GM12878 (cell line): ENCODE measurements around the gene TOPAZ1. TPM values are rescaled to one million over a fixed set of nuclear protein-coding genes. Genes with fewer than 3 reads are reported as not detected.

Experiments
- ATAC-seq: fragments of 200-7000 bp; cut with Tn5 transposase; 3 replicates; pipeline ENCODE4 v1.9.1; 2020; ENCODE audit warnings: mild to moderate bottlenecking, moderate library complexity
- BruUV-seq: library from RNA; stranded (reverse); fragments of 400-500 nt; replicated peaks from 2 replicates; lab custom pipeline; 2021; lab: Mats Ljungman, UMichigan
- CTCF ChIA-PET: fragments of 300-600 bp; sonication (Branson Sonifier 250); formaldehyde crosslinking; extraction: SDS; loops from one replicate; lab custom pipeline; 2021; ENCODE audit warnings: inconsistent platforms; lab: Yijun Ruan, JAX
- POLR2A ChIA-PET: fragments of 350-600 bp; formaldehyde crosslinking; extraction: SDS; loops from one replicate; lab custom pipeline; 2021; ENCODE audit warnings: inconsistent platforms; lab: Charles Lee
- RAD21 ChIA-PET: fragments of 300-600 bp; sonication (Branson Sonifier 250); formaldehyde crosslinking; loops from one replicate; lab custom pipeline; 2023; ENCODE audit warnings: antibody characterized with exemption; ENCODE audit not compliant: unreplicated experiment; lab: Charles Lee
- SMC1A ChIA-PET: fragments of 300-600 bp; sonication (Branson Sonifier 250); formaldehyde crosslinking; loops from one replicate; lab custom pipeline; 2023; ENCODE audit not compliant: unreplicated experiment, uncharacterized antibody; lab: Charles Lee
- DNase-seq: peaks from one replicate; pipeline ENCODE4 v3.0.0-alpha.2; 2011; ENCODE audit warnings: low read depth, low spot score
- FAIRE-seq: peaks from 3 replicates; lab custom pipeline; 2011; peaks lifted over from hg19 to GRCh38; lab: Jason Lieb, UNC
- H2AFZ ChIP-seq: 2 replicates; pipeline ENCODE4 v1.6.0; 2011; ENCODE audit warnings: low read depth, low read length, control low read depth; ENCODE audit not compliant: control insufficient read depth
- H3K27ac ChIP-seq: 2 replicates; pipeline ENCODE4 v1.5.1; 2011; ENCODE audit warnings: control low read depth; ENCODE audit not compliant: control insufficient read depth, insufficient read depth
- H3K27me3 ChIP-seq, 2 experiments: replicated peaks in 1 of 2; 2 replicates each; pipeline versions ENCODE4 v1.6.0 to v1.6.1; 2011; ENCODE audit warnings: low read length in 1 of 2; ENCODE audit not compliant: control insufficient read depth in 2 of 2, insufficient read depth in 2 of 2
- H3K36me3 ChIP-seq, 2 experiments: 2 replicates each; pipeline ENCODE4 v1.5.1; 2011; ENCODE audit warnings: low read length in 1 of 2; ENCODE audit not compliant: control insufficient read depth in 2 of 2, insufficient read depth in 2 of 2
- H3K4me1 ChIP-seq: 2 replicates; pipeline ENCODE4 v1.6.1; 2011; ENCODE audit warnings: mild to moderate bottlenecking, low read length, moderate library complexity, mixed read lengths; ENCODE audit not compliant: control insufficient read depth, insufficient read depth
- H3K4me2 ChIP-seq: 2 replicates; pipeline ENCODE4 v1.6.0; 2011; ENCODE audit warnings: control low read depth; ENCODE audit not compliant: control insufficient read depth, insufficient read depth
- H3K4me3 ChIP-seq: fragments of 200-600 bp; sonication (generic); 2 replicates; pipeline ENCODE4 v1.5.1; 2016
- H3K79me2 ChIP-seq: 2 replicates; pipeline ENCODE4 v1.6.0; 2011; ENCODE audit warnings: low read length; ENCODE audit not compliant: control insufficient read depth, insufficient read depth
- H3K9ac ChIP-seq: 2 replicates; pipeline ENCODE4 v1.8.0; 2011; ENCODE audit warnings: low read length, control low read depth, mixed read lengths; ENCODE audit not compliant: control insufficient read depth, insufficient read depth
- H3K9me3 ChIP-seq: replicated peaks from 3 replicates; pipeline ENCODE4 v1.5.1; 2011; ENCODE audit warnings: mild to moderate bottlenecking, low read length; ENCODE audit not compliant: control insufficient read depth, insufficient read depth
- H4K20me1 ChIP-seq: 2 replicates; pipeline ENCODE4 v1.6.0; 2011; ENCODE audit not compliant: control insufficient read depth, insufficient read depth
- CHD1 ChIP-seq: IDR thresholded peaks from 2 replicates; pipeline ENCODE4 v1.6.1; 2012; ENCODE audit warnings: low read depth, low read length, improper control_type of control experiment
- HCFC1 ChIP-seq: fragments of 150-350 bp; IDR thresholded peaks from 2 replicates; pipeline ENCODE4 v1.6.1; 2014; ENCODE audit warnings: low read length
- MXI1 ChIP-seq: fragments of 150-350 bp; IDR thresholded peaks from 2 replicates; pipeline ENCODE4 v1.6.1; 2011; ENCODE audit warnings: low read depth, mild to moderate bottlenecking, inconsistent platforms, low read length, improper control_type of control experiment
- NBN ChIP-seq: fragments of 450-650 bp; IDR thresholded peaks from 2 replicates; pipeline ENCODE4 v1.6.1; 2016
- PAX8 ChIP-seq: fragments of 450-650 bp; IDR thresholded peaks from 2 replicates; pipeline ENCODE4 v1.6.1; 2017; ENCODE audit warnings: mild to moderate bottlenecking, moderate library complexity
- TAF1 ChIP-seq: IDR thresholded peaks from 2 replicates; pipeline ENCODE4 v1.6.1; 2011; ENCODE audit warnings: mild to moderate bottlenecking, low read depth, low read length, borderline replicate concordance
- TBL1XR1 ChIP-seq: IDR thresholded peaks from 2 replicates; pipeline ENCODE4 v1.6.1; 2012; ENCODE audit warnings: low read depth, low read length, improper control_type of control experiment
- TCF12 ChIP-seq: IDR thresholded peaks from 2 replicates; pipeline ENCODE4 v1.6.1; 2011; ENCODE audit warnings: low read depth, mild to moderate bottlenecking, low read length
- ZNF217 ChIP-seq: fragments of 450-650 bp; IDR thresholded peaks from 2 replicates; pipeline ENCODE4 v1.6.1; 2017; ENCODE audit warnings: antibody characterized with exemption, mild to moderate bottlenecking
- ZNF274 ChIP-seq: IDR thresholded peaks from one replicate; pipeline ENCODE4 v1.8.0; 2011; ENCODE audit not compliant: insufficient read length, insufficient read depth
- ZNF687 ChIP-seq: fragments of 450-650 bp; IDR thresholded peaks from 2 replicates; pipeline ENCODE4 v1.6.1; 2017; ENCODE audit warnings: mild to moderate bottlenecking, moderate library complexity
- WGBS: methylation state at CpG from one replicate; pipeline ENCODE4 v1.1.6; 2016; ENCODE audit warnings: low lambda C conversion rate; ENCODE audit not compliant: insufficient replicate concordance, insufficient coverage; ENCODE audit errors: missing lambda C conversion rate; 5-methylcytosine and 5-hydroxymethylcytosine counted together
- in situ Hi-C: fragments of 300-500 bp; cut with MboI; formaldehyde crosslinking; loops from 9 replicates; pipeline ENCODE4 v1.14.3; 2018; ENCODE audit warnings: mixed read lengths
- intact Hi-C: fragments of 100-400 bp; cut with micrococcal nuclease; formaldehyde crosslinking; loops from one replicate; pipeline ENCODE4 v1.14.2; 2022; ENCODE audit not compliant: unreplicated experiment
- polyA plus RNA-seq, 11 experiments: library from polyadenylated mRNA; depleted of rRNA in 4 of 11; unstranded in 6 of 11; stranded (reverse) in 5 of 11; fragments of >200 nt; fragmentation: Nextera tagmentation in 4 of 11; fragmentation: Illumina TruSeq in 1 of 11; extraction: Ambion mirVana in 4 of 11; extraction: Trizol in 1 of 11; gene quantifications; 1 replicate in 1 of 11; 2 replicates in 10 of 11; pipeline versions ENCODE4 v1.2.1 to v1.2.3, GENCODE V29; 2011 to 2016; ENCODE audit warnings: inconsistent platforms in 2 of 11, missing spikeins in 2 of 11, low read depth in 1 of 11
- total RNA-seq, 4 experiments: library from RNA; depleted of rRNA in 3 of 4; stranded (reverse); fragments of >200 nt in 3 of 4; fragmentation: Illumina TruSeq in 1 of 4; extraction: Trizol in 1 of 4; gene quantifications; 2 replicates each; pipeline versions ENCODE4 v1.2.1 to v1.2.3, GENCODE V29; 2013 to 2021

TOPAZ1 gene
- total and polyA plus RNA-seq, 10 of the 15 experiments (the other 5 are each of a cell fraction or from before 2014, with no cell fraction given) = 0.02 TPM; not detected in 9

DNA sequence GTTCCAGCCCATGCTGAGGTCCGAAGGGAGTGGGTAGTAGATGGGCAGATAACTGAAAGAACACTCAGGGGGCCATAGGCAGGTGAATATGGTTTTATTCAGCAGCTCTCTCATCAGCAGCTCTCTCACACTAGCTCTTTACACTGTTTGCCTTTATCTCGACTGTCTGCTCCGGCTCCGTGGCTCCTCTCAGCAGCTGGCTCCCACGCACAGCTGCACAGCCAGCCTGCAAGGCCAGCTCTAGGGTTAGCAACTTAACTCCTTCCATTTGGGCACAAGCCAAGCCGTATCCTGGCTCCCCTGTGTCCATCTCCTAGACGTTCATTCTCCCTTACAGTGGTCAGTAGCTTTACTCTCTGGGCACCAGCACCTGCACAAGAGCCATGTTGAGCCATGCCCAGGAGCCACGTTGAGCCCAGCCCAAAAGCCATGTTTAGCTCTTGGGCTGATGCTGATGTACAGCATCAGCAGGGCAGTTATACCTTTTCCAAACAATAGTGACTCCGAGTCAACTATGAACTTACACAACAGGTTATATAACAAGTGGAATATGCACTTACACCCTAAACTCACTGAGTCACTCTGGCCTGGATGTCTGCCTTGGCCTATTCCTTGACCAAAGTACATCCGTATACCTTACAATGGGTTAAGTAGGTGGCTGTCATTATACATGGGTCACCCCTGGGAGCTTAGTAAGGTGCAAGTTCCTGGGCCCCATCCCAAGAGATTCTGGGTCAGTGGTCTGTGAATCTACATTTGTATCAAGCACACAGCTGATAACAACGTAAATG is 34.6 kb upstream of the TOPAZ1 start:
- in situ Hi-C loops (no loop called here), intact Hi-C loops (no loop called here)
- Histone ChIP-seq H2AFZ (no peak overlapping the region), H3K9me3 (no peaks in the 10 kb centered on the region), H4K20me1 (no peaks in the 10 kb centered on the region), H3K27me3 (peaks cover 0 to 11% of the 10 kb centered on the region in 2 experiments; a peak in 3 of 4 replicates), H3K4me1 (no peaks in the 10 kb centered on the region), H3K27ac (no peak overlapping the region), H3K36me3 (no peaks in the 10 kb centered on the region), H3K9ac (no peak overlapping the region), H3K79me2 (no peaks in the 10 kb centered on the region), H3K4me3 (no peak overlapping the region), H3K4me2 (no peak overlapping the region)
- SMC1A ChIA-PET = interaction anchor here (0.6 to 0.8 kb wide), 2 partner anchors 11 to 351 kb away, joined by 3 read pairs; no protein-coding TSS in a partner anchor
- POLR2A ChIA-PET = no interaction called here
- TF ChIP-seq HCFC1 (no peak), CHD1 (no peak), ZNF217 (no peak), TBL1XR1 (no peak), PAX8 (no peak), TCF12 (no peak), ZNF687 (no peak), NBN (no peak), MXI1 (no peak), TAF1 (no peak), ZNF274 (no peak)
- RAD21 ChIA-PET = no interaction called here
- 11% methylated on average over 11 of the region's 11 CpGs for WGBS
- FAIRE-seq = no peak
- DNase-seq = no peak
- no peak for ATAC-seq
- CTCF ChIA-PET = interaction anchor here (1.4 to 2.6 kb wide), 3 partner anchors 8 to 351 kb away, joined by 6 read pairs; no protein-coding TSS in a partner anchor
- BruUV-seq = no TSS peak
